Upper lobe of left lung (tissue), 4 donors: ENCODE results near the gene COX6A2.

Experiments
- CTCF ChIP-seq, 6 experiments: fragments of 450-650 bp in 4 of 6; fragments of 200-600 bp in 2 of 6; sonication (generic) in 2 of 6; IDR thresholded peaks; one replicate each; pipeline ENCODE4 v1.5.1; 2016 to 2019; ENCODE audit warnings: antibody characterized with exemption in 6 of 6
- EP300 ChIP-seq, 4 donors: sonication (generic); formaldehyde crosslinking; IDR thresholded peaks; one replicate each; pipeline ENCODE4 v1.5.1; 2017; ENCODE audit warnings: antibody characterized with exemption in 4 of 4, control low read depth in 2 of 4
- POLR2A ChIP-seq, 4 donors: fragments of 450-650 bp; IDR thresholded peaks; one replicate each; pipeline ENCODE4 v1.5.1; 2016 to 2017; ENCODE audit warnings: antibody characterized with exemption in 4 of 4, mild to moderate bottlenecking in 2 of 4

GRCh38 chr16:31461921-31462804, 34.0 kb upstream of the COX6A2 start:
- TF ChIP-seq EP300 (IDR thresholded peaks at IDR 0.05) (no peak), CTCF (IDR thresholded peaks at IDR 0.05) (no peak), POLR2A (IDR thresholded peaks at IDR 0.05) (no peak)
